Lung microvascular endothelial cell (primary cell): ENCODE measurements around the gene RBBP8NL. TPM values are rescaled to one million over a fixed set of nuclear protein-coding genes. Genes with fewer than 3 reads are reported as not detected.
"Not testable (repeated sequence)": the region's sequence is repeated elsewhere in the genome, so short reads cannot be mapped to it uniquely, and the experiment has no call there.

ENCODE experiments used
- DNase-seq, 2 donors: peaks; one replicate each; pipeline versions ENCODE4 v3.0.0 to v3.0.0-alpha.2; 2010; ENCODE audit warnings: low read depth in 2 of 2
- total RNA-seq: library from RNA; depleted of rRNA; stranded (reverse); fragments of >200 nt; gene quantifications from 2 replicates; pipeline ENCODE4 v1.2.1, GENCODE V29; 2014

RBBP8NL gene
- total RNA-seq, 1 donor from 2014 or later: not detected

GRCh38 chr20:62445553-62446340, 18.4 kb upstream of the RBBP8NL start:
- no peak for DNase-seq

- DNase-seq: no peak
Observed at GRCh38 chr20:62444286-62444685, 16.9 kb upstream of the RBBP8NL start.

DNA sequence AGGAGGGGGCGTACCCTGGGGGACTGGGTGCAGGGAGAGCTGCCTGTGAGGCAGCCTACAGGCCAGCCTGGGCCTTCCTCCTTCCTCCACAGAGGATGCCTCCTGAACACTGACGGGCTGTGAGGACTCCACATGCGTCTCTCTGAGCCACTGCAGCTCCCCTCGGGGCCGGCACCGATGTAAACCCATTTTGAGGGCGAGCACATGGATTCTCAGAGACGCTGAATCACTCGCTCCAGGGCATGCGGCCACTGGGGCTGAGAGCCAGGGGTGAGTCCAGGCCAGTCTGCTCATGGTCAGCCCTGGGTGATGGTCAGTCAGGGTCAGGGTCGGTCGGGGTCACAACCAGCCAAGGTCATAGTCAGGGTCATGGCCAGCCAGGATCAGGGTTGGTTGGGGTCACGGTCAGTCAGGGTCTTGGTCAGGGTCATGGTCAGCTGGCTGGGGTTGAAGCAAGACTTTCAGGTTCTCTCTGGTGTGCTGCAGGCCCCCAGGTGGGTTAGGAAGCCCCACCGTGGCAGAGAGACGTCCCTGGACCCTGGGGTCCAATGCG, 14.7 kb upstream of the RBBP8NL start:
- DNase-seq: no peak

DNA sequence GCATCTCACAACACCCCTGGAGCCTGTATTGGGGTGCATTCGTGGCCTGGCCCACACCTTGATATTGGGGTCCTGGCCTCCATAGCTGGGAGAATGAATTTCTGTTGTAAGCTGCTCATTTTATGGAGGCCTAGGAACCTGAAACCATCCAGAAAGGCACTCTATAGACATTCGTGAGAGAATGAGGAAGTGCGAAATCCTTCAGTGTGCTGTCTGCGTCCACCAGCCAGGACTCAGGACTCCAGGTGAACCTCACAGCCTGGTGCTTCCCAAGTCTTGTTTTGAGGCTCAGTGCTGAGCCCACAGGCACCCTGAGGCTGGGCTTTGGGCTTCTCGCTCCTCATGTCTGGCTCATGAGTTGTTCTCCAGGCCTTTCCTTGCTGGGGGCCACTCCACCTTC, 11.9 kb upstream of the RBBP8NL start:
- DNase-seq: no peak

- DNase-seq: no peak
Observed at GRCh38 chr20:62437927-62438326, 10.6 kb upstream of the RBBP8NL start.

DNA sequence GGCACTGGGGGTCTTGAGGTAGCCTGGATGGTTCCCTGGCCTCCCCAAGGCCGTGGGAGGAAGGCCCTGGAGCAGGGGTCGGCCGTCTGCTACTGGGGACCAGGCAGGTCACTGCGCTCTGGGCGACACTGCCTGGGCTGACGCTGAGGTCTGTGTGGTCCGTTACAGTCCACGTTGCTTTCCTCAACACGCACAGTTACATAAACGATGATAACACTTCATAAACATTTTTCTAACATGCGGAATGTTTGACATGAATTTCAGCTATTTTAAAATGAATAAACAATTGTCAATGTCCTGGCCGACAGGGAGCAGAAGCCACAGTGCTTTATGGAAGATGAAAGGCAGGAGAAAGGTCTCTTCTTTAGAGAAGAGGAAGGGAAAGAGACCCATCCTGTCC, 10.2 kb upstream of the RBBP8NL start:
- no peak for DNase-seq

DNA sequence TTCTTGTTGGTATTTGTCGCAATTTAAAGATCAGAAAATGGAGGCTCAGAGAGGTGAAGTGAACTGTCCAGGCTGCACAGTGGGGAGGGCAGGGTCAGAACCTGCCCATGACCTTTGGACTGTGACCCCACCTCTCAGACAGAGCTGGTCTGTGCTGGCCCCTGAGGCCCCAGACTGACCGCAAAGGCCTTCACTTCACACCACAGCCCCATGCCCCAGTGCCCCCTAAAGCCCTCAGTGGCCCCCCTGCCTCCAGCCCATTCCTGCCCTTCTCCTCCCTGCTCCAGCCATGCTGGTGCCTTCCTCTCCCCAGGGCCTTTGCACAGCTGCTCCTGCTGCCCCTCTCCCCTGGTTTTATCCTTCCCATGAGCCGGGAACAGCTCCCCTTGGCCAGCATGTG, 9.4 kb upstream of the RBBP8NL start:
- no peak for DNase-seq

- DNase-seq: no peak
Observed at GRCh38 chr20:62433658-62434497, 6.5 kb upstream of the RBBP8NL start.

DNA sequence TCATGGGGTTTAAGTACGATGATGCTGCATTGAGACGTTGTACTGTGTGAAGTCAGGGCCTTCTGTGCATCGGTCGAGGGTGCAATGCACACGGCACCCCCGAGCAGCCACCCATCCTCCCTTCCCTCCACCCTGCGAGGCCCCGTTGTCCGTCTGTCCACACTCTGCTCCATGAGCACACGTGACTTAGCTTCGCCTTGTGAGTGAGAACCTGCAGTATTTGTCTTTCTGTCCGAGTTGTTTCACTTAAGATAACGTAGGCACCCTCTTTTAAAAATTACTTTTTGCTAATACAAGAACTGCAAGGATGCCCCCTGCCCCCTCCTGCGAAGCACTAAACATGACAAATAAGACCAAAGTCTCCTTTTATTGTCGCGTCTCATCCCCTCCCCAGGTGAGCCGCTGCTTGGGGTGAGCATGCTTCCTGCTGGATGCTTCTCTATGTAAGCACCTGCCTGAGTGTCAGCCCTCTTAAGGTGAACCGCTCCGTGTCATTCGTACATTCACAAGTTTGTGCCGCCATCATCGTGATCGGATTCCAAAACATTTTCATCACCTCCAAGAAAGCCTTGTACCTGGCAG, 3.6 kb upstream of the RBBP8NL start:
- DNase-seq: no peak

GRCh38 chr20:62430311-62430853, 3.0 kb upstream of the RBBP8NL start:
- DNase-seq: no peak

GRCh38 chr20:62429455-62430310, 2.3 kb upstream of the RBBP8NL start:
- no peak for DNase-seq

DNA sequence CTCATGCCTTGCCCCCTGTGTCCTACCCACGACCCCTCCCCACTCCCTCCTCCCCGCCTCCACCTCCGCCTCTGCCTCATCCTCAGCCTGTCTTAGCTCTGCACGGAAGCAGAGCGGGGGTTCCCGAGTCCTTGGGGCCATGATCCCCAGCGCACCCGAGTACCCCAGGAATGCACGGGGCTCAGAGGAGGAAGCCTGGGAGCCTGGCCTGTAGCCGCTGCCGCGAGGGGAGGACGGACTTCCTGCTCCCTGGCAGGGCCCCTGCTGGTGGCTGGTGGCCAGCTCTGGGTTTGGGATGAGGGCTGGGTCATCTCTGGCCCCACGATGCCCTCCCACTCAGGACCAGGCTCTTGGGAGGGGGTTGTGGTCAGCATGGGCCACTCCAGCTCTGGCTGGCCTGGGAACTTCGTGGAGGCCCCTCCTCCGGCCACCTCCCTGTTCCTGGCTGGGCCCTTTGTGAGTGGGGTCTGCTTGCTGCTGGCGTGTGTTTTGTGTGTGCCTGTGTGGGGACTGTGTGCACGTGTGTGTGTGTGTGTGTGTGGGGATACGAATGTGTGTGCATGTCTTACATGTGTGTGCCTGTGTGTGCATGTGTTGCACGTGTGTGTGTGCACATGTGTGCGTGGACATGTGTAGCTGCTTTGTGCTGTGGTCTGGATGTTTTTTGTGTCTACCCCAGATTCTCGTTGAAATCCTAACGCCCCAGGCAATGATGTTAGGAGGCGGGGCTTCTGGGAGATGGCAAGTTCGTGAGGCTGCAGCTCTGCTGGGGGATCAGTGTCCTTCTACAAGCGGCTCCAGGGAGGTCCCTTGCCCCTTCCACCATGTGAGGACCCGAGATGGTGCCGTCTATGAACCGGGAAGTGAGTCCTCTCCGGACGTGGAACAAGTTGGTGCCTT, 1.3 kb upstream of the RBBP8NL start:
- no peak for DNase-seq

DNA sequence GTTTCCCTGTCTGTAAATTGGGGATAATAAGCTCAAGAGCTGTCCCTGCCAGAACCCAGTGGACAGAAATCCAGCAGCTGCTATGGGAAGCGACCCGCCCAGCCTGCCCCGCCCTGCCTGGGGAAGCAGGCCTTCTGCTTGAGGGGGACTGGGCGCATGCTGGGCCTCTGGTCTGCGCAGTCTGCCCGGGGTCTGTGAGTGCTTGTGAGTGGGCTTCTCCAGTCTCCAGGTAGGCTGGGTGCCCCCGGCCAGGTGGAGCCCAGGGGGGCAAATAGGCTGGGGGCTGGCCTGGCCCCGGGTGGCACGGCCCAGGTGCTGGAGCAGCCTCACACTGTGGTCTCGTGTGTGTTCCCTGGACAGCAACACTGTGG, 648 bp upstream of the RBBP8NL start:
- no peak for DNase-seq

GRCh38 chr20:62426699-62427131, 624 bp downstream of the RBBP8NL start:
- no peak for DNase-seq

DNA sequence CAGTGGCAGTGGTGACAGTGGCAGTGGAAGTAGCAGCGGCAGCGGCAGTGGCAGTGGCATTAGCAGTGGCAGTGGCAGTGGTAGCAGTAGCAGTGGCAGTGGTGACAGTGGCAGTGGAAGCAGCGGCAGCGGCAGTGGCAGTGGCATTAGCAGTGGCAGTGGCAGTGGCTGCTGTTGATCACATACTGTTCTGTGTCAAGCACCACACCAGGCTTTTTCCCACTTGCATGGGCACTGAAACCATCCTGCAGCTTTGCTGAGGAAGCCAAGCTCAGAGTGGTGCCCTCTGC, 1.3 kb downstream of the RBBP8NL start:
- DNase-seq: not testable (repeated sequence)

- DNase-seq: no peak
Observed at GRCh38 chr20:62425281-62426058, 1.9 kb downstream of the RBBP8NL start.

DNA sequence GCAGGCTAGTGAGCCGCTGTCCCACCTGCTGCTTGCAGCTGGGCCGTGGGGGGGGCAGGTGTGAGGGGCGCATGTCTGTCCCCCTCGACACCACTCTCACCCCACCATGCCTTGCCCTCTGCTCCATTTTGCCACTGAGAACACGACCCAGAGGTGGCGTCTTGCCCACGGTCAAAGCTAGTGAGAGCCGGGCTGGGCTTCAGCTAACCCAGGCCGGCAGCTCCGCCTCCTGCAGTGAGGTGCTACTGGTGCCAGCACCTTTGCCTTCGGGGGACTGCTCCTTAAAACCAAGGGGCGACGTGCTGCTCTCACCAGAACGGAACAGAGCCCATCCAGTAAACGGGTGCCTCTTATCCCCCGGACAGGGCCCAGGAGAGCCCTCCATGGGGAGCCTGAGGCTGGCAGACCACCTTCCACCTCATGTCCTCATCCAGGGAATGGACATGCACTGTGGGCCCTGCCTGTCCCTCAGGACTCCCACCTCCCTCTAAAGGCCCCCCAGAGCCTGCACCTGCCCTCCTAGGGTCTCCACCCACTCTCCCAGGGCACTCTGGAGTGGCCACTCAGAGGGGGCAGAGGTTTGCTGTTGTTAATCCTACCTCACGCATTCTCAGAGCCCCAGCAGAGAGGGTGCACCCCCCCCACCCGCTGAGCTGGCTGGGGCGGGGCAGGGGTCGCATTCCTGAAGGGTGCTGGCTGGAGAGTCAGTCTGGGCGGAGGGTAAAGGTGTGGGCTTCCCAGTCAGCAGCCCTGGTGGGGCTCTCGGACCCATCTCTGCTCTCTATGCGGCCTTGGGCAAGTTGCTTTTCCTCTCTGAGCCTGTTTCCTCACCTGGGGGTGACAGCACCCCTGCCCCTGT, 2.9 kb downstream of the RBBP8NL start:
- DNase-seq: no peak

DNA sequence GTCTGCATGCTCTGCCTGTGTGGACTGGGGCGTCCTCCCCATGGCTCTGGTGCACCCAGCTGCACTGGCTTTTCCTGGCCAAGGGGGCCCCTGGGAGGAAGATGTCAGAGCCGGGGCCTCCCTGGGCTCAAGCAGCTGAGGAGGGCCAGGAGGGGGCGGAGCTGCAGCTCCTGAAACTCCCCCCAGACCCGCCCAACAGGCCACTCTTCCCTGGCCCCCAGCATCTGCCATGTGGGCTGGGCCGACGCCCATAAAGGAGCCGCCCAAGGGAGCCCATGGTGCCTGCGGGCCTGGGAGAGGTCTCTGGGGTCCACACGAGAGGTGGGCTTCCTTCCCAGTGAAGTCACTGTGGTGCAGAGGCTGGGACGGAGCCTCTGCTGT, 4.0 kb downstream of the RBBP8NL start:
- no peak for DNase-seq
